Glutamatergic neuron (in vitro differentiated cells): ENCODE data around the gene CDKN1C. TPM values are rescaled to one million over a fixed set of nuclear protein-coding genes. Genes with fewer than 3 reads are reported as not detected.
"Not testable (repeated sequence)": the region's sequence is repeated elsewhere in the genome, so short reads cannot be mapped to it uniquely, and the experiment has no call there.

Source experiments
- DNase-seq: peaks from one replicate; pipeline ENCODE4 v3.0.0; 2022
- H3K27ac Mint-ChIP-seq: one replicate; pipeline ENCODE4 v1.8.0; 2020; ENCODE audit warnings: mild to moderate bottlenecking, mixed read lengths, inconsistent platforms; ENCODE audit not compliant: unreplicated experiment
- H3K27me3 Mint-ChIP-seq: one replicate; pipeline ENCODE4 v1.8.0; 2020; ENCODE audit warnings: mild to moderate bottlenecking, moderate library complexity, mixed read lengths, inconsistent platforms; ENCODE audit not compliant: unreplicated experiment
- H3K36me3 Mint-ChIP-seq: one replicate; pipeline ENCODE4 v1.8.0; 2020; ENCODE audit warnings: mild to moderate bottlenecking, mixed read lengths, inconsistent platforms; ENCODE audit not compliant: unreplicated experiment
- H3K4me1 Mint-ChIP-seq: one replicate; pipeline ENCODE4 v1.8.0; 2020; ENCODE audit warnings: mild to moderate bottlenecking, low read depth, mixed read lengths, inconsistent platforms; ENCODE audit not compliant: unreplicated experiment
- H3K4me3 Mint-ChIP-seq: one replicate; pipeline ENCODE4 v1.8.0; 2020; ENCODE audit warnings: mild to moderate bottlenecking, mixed read lengths, inconsistent platforms; ENCODE audit not compliant: unreplicated experiment
- H3K9me3 Mint-ChIP-seq: one replicate; pipeline ENCODE4 v1.8.0; 2020; ENCODE audit warnings: mild to moderate bottlenecking, moderate library complexity, mixed read lengths, inconsistent platforms; ENCODE audit not compliant: unreplicated experiment
- CTCF ChIP-seq: fragments of 200-600 bp; sonication (generic); IDR thresholded peaks from one replicate; pipeline ENCODE4 v1.5.0; 2021; ENCODE audit not compliant: partially characterized antibody, unreplicated experiment
- total RNA-seq: library from RNA; stranded (reverse); fragmentation: NEBNext Ultra II Directional; extraction: Animal tissue kit (Norgen Biotek cat#: 25700); gene quantifications from one replicate; pipeline ENCODE4 v1.2.1, GENCODE V29; 2021; ENCODE audit not compliant: unreplicated experiment

The CDKN1C gene
- total RNA-seq, 1 donor from 2014 or later = 391 TPM

- H3K9me3 Mint-ChIP-seq = peaks cover 3% of the 10 kb centered on the region
- no peak for TF ChIP-seq CTCF
- no peak overlapping the region for H3K27ac Mint-ChIP-seq
- H3K4me1 Mint-ChIP-seq = no peaks in the 10 kb centered on the region
- no peak for DNase-seq
- no peaks in the 10 kb centered on the region for H3K27me3 Mint-ChIP-seq
- no peak overlapping the region for H3K4me3 Mint-ChIP-seq
- peaks cover 4% of the 10 kb centered on the region for H3K36me3 Mint-ChIP-seq
Observed at GRCh38 chr11:2911088-2911784, 25.7 kb upstream of the CDKN1C start.

- H3K4me3 Mint-ChIP-seq = no peak overlapping the region
- H3K4me1 Mint-ChIP-seq = no peaks in the 10 kb centered on the region
- H3K27me3 Mint-ChIP-seq = no peaks in the 10 kb centered on the region
- peaks cover 10% of the 10 kb centered on the region for H3K36me3 Mint-ChIP-seq
- no peak for TF ChIP-seq CTCF
- DNase-seq = no peak
- H3K27ac Mint-ChIP-seq = no peak overlapping the region
- peaks cover 4% of the 10 kb centered on the region for H3K9me3 Mint-ChIP-seq
Observed at GRCh38 chr11:2910401-2910955, 24.9 kb upstream of the CDKN1C start.

- H3K9me3 Mint-ChIP-seq = peaks cover 4% of the 10 kb centered on the region
- H3K36me3 Mint-ChIP-seq = peaks cover 11% of the 10 kb centered on the region
- no peak overlapping the region for H3K27ac Mint-ChIP-seq
Observed at GRCh38 chr11:2909133-2909902, 23.7 kb upstream of the CDKN1C start.

DNA sequence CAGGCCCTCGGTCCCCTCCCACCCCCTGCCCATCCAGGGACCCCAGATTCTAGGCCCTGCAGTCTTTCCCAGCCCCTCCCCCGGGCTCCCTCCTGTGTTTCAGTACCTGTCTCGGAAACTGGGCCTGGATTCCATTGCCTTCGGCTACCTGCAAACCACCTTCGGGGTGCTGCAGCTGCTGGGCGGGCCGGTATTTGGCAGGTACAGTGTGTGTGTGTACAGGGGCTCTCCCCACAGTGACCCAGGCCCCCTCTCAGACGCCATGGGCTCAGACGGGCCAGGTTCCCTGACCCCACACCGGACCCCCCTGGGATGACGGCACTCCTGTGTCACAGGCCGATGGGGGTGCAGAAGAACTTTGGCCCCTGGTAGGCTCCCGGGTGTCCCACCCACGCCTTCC lies 22.6 kb upstream of the CDKN1C start:
- Mint-ChIP-seq H3K36me3 (peaks cover 11% of the 10 kb centered on the region), H3K4me3 (no peak overlapping the region), H3K9me3 (peaks cover 8% of the 10 kb centered on the region), H3K27me3 (peaks cover 7% of the 10 kb centered on the region), H3K27ac (no peak overlapping the region), H3K4me1 (peaks cover 3% of the 10 kb centered on the region)
- no peak for TF ChIP-seq CTCF
- no peak for DNase-seq

More at GRCh38 chr11:2909133-2909902, 23.7 kb upstream of the CDKN1C start:
- TF ChIP-seq CTCF = no peak
- H3K4me1 Mint-ChIP-seq = no peaks in the 10 kb centered on the region
- no peak overlapping the region for H3K4me3 Mint-ChIP-seq
- no peak for DNase-seq
- H3K27me3 Mint-ChIP-seq = peaks cover 3% of the 10 kb centered on the region

DNA sequence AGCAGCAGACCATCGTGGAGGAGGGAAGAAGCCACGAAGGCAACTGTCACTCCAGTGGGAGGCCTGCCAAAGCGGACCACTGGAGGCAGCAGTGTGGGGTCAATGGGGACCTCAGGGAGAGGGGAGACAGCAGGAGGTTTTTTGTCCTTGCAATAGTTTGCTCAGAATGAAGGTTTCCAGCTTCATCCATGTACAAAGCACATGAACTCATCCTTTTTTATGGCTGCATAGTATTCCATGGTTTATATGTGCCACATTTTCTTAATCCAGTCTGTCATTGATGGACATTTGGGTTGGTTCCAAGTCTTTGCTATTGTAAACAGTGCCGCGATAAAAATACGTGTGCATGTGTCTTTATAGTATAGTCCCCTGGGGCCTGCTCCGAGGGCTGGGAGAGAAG lies 19.7 kb upstream of the CDKN1C start:
- not testable (repeated sequence) for H3K4me3 Mint-ChIP-seq, H3K27ac Mint-ChIP-seq, H3K4me1 Mint-ChIP-seq, DNase-seq
- Mint-ChIP-seq H3K36me3 (peaks cover 14% of the 10 kb centered on the region), H3K27me3 (peaks cover 16% of the 10 kb centered on the region), H3K9me3 (peaks cover 11% of the 10 kb centered on the region)
